ENCODE results near the gene RRP1.

Gene RRP1

GRCh38 chr21:43824333-43825241 is 35.2 kb downstream of the RRP1 start:
- H3K4me1 Mint-ChIP-seq, result no peaks in the 10 kb centered on the region
- TF ChIP-seq CTCF (IDR thresholded peaks at IDR 0.05; ENCODE audit: unreplicated experiment in 3 of 3), result no peak
- no peak overlapping the region for H3K27ac Mint-ChIP-seq
- H3K36me3 Mint-ChIP-seq (ENCODE audit: low read depth), result peaks cover 4% of the 10 kb centered on the region
- H3K9me3 Mint-ChIP-seq, result peaks cover 6% of the 10 kb centered on the region
- no peak overlapping the region for H3K4me3 Mint-ChIP-seq
- peaks cover 10% of the 10 kb centered on the region for H3K27me3 Mint-ChIP-seq (ENCODE audit: low read depth)

GRCh38 chr21:43825242-43825935 is 36.0 kb downstream of the RRP1 start:
- Mint-ChIP-seq H3K9me3 (peaks cover 5% of the 10 kb centered on the region), H3K4me1 (no peaks in the 10 kb centered on the region), H3K36me3 (ENCODE audit: low read depth) (peaks cover 1% of the 10 kb centered on the region), H3K27me3 (ENCODE audit: low read depth) (peaks cover 10% of the 10 kb centered on the region), H3K4me3 (no peak overlapping the region), H3K27ac (no peak overlapping the region)
- TF ChIP-seq CTCF (IDR thresholded peaks at IDR 0.05; ENCODE audit: unreplicated experiment in 3 of 3), result no peak

- Mint-ChIP-seq H3K36me3 (ENCODE audit: low read depth) (no peaks in the 10 kb centered on the region), H3K9me3 (peaks cover 6% of the 10 kb centered on the region), H3K4me1 (no peaks in the 10 kb centered on the region), H3K27ac (no peak overlapping the region), H3K27me3 (ENCODE audit: low read depth) (peaks cover 10% of the 10 kb centered on the region), H3K4me3 (peak overlapping the region in 2 of 3 experiments; percentile 24 to 27)
- peak in 1 of 3 experiments; percentile 13 for TF ChIP-seq CTCF (IDR thresholded peaks at IDR 0.05; ENCODE audit: unreplicated experiment in 3 of 3)
Observed at GRCh38 chr21:43825936-43826622, 36.7 kb downstream of the RRP1 start.

GRCh38 chr21:43826623-43826974 is 37.2 kb downstream of the RRP1 start:
- no peak for TF ChIP-seq CTCF (IDR thresholded peaks at IDR 0.05; ENCODE audit: unreplicated experiment in 3 of 3)
- Mint-ChIP-seq H3K9me3 (peaks cover 6% of the 10 kb centered on the region), H3K27me3 (ENCODE audit: low read depth) (peaks cover 10% of the 10 kb centered on the region), H3K4me1 (no peaks in the 10 kb centered on the region), H3K36me3 (ENCODE audit: low read depth) (no peaks in the 10 kb centered on the region), H3K4me3 (peak overlapping the region in 2 of 3 experiments; percentile 24 to 27), H3K27ac (no peak overlapping the region)

GRCh38 chr21:43827015-43827611 is 37.7 kb downstream of the RRP1 start:
- Mint-ChIP-seq H3K27ac (no peak overlapping the region), H3K27me3 (ENCODE audit: low read depth) (peaks cover 10% of the 10 kb centered on the region), H3K9me3 (peaks cover 6% of the 10 kb centered on the region), H3K4me1 (no peaks in the 10 kb centered on the region), H3K36me3 (ENCODE audit: low read depth) (no peaks in the 10 kb centered on the region), H3K4me3 (no peak overlapping the region)
- no peak for TF ChIP-seq CTCF (IDR thresholded peaks at IDR 0.05; ENCODE audit: unreplicated experiment in 3 of 3)
